CD4-positive, alpha-beta T cell treated with Interleukin-2 at 100 ng/mL for 4 hours (primary cell): ENCODE measurements around the gene DRAP1.
"Not testable (repeated sequence)": the region's sequence is repeated elsewhere in the genome, so short reads cannot be mapped to it uniquely, and the experiment has no call there.

Source experiments
- DNase-seq: peaks from one replicate; pipeline ENCODE4 v3.0.0-alpha.2; 2020; ENCODE audit warnings: low spot score

The DRAP1 gene

GRCh38 chr11:65931773-65932557 lies 12.7 kb downstream of the DRAP1 start:
- no peak for DNase-seq

- DNase-seq = no peak
Measured at GRCh38 chr11:65932558-65932919, 13.3 kb downstream of the DRAP1 start.

DNA sequence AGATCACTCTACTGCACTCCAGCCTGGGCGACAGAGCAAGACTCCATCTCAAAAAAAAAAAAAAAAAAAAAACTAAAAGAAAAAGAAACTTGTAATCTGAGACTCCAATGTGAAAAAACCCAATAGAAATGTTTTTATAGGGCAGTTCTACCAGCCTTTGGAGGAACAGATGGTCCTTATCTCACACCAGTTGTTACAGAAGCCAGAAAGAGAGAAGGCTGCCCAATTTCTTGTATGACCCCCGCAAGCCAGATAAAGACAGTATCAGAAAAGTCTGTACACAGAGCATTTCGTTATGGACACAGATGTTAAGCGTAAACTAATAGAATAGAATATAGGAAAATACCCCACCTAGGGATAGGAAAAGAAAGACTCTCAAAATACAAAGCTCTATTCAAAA lies 14.8 kb downstream of the DRAP1 start:
- DNase-seq = no peak

DNA sequence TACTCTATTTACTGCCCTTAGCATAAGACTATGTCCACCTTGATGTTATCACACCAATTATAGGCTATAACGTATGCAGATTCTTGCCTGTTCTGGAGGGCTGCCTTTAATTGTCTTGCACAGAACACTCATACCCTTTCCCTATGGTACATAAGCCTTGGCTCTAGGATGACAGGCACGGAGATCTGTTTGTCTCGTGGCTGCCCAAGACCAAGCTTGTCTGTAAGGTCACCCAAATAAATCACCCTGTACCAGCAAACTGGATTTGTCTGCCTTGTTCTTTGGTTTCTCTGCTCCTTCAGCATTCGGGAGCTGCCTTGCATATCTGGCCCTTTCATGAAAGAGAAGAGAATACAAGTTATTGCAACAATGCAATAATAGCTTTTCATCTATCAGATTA lies 18.5 kb downstream of the DRAP1 start:
- DNase-seq = no peak

GRCh38 chr11:65941720-65942310 lies 22.6 kb downstream of the DRAP1 start:
- no peak for DNase-seq

GRCh38 chr11:65942531-65942930 lies 23.3 kb downstream of the DRAP1 start:
- DNase-seq = no peak

DNA sequence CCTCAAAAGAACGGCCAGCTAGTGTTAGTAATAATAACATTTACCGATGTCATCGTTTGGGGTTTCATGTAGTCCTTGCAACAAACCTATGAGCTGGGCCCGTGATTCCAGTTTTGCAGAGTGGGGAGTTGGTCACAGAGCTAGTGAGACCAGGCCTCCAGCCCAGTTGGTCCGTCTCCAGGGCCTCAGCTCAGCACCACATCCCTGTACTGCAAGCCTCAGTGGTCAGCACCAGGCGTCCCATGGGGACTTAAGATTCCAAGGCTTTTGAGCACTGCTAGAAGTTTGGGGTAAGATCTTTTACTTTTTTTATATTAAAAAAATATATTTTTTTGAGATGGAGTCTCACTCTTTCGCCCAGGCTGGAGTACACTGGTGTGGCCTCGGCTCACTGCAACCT lies 25.0 kb downstream of the DRAP1 start:
- no peak for DNase-seq

- DNase-seq = no peak
Measured at GRCh38 chr11:65944767-65945166, 25.5 kb downstream of the DRAP1 start.

DNA sequence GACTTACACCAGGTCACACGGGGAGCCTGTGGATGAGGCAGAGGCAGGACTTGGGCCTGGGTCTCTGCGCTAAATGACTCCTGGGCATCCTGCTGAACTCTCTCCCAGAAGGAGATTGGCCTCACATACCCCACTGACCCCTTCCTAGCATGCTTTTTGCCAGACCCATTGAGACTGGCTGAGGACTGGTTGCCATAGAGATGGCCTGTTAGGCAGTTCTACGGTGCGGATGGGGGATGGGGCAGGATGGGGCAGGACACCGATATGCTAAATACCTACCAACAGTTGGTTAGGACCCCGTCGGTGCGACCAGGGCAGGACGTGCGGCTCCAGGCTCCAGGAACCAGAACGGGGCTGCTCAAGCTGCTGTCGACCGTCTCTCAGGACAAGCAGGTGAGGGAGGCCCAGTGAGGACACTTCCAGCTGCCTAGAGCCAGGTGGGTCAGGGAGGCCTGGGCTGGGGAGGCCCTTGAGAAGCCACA lies 26.2 kb downstream of the DRAP1 start, which contains the start of gene TSGA10IP:
Gene TSGA10IP (plus strand): TSS at position 51 of the 482 bp plus-strand sequence. CDS start 196 bp downstream, at position 247.
- no peak for DNase-seq

- DNase-seq = no peak
Measured at GRCh38 chr11:65945941-65946558, 26.8 kb downstream of the DRAP1 start.

- DNase-seq = no peak
Measured at GRCh38 chr11:65946655-65947054, 27.4 kb downstream of the DRAP1 start.

DNA sequence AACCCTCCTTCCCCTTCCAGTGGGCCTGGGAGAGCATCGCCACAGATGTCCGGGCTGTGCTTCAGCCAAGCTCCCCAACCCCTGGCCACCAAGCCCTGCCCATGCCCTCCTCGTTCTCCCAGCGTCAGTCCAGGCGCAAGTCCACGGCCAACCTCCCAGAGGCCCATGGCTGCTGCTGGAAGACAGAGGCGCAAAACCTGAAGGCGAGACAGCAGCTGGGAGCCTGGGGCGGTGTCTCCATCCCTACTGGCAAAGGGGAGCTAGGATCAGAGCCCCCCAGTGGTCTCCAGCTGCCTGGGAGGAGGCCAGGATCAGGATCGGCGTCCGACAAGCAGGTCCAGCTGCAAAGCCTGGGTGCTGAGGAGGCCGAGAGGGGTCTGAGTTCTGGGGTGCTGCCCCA lies 27.9 kb downstream of the DRAP1 start:
- no peak for DNase-seq

DNA sequence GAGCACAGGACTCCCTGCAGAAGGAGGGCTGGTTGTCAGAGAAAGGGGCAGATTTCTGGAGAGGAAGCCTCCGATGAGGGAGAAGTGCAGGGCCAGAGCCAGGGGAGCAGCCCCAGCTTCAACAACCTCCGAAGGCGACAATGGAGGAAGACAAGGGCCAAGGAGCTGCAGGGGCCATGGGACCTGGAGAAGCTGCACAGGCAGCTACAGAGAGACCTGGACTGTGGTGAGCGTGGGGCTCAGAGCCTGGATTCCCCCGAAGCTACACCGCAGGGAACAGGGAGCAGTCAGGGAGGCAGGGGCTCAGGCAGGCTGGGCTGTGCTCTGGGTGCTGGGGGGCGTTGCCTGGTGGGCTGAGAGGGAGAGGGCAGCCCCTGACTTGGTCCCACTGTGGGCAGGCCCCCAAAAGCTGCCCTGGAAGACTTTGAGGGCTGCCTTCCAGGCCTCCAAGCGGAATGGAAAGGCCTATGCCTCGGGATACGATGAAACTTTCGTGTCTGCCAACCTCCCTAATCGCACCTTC lies 28.4 kb downstream of the DRAP1 start:
- DNase-seq = no peak

GRCh38 chr11:65950711-65951110 lies 31.5 kb downstream of the DRAP1 start:
- not testable (repeated sequence) for DNase-seq

- DNase-seq = not testable (repeated sequence)
Measured at GRCh38 chr11:65951641-65952040, 32.4 kb downstream of the DRAP1 start.

DNA sequence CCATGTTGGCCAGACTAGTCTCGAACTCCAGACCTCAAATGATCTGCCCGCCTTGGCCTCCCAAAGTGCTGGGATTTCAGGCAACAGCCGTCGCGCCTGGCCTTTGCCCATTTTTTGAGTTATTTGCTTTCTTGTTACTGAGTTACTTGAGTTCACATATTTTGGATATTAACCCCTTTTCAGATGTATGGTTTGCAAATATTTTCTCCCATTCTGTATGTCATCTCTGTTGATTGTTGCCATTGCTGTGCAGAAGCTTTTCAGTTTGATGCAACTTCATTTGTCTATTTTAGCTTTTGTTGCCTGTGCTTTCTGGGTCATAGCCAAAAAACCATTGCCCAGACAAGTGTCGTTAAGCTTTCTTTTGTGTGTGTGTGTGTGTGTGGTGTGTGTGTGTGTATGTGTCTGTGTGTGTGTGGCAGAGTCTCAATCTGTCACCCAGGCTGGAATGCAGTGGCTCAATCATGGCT lies 32.9 kb downstream of the DRAP1 start:
- no peak for DNase-seq

- no peak for DNase-seq
Measured at GRCh38 chr11:65953471-65953870, 34.2 kb downstream of the DRAP1 start.

DNA sequence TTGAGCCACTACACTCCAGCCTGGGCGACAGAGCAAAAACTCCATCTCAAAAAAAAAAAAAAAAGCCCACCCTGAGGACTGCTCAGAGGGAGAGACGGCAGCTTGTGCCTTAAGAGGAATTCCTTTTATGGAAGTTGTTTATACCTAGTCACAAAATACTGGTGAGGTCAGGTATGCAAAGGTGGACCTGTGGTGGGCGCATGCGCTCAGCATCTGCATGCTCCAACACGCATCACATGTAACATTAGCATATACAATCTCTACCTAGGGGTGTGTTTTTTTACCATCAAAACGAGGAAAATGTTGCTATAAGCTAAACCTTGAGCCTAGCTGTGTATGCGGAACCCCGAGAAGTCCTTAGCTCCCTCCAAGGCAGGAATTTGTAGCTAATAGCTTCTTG lies 35.5 kb downstream of the DRAP1 start:
- no peak for DNase-seq

- DNase-seq = no peak
Measured at GRCh38 chr11:65958291-65958690, 39.1 kb downstream of the DRAP1 start.

GRCh38 chr11:65958774-65959420 lies 39.7 kb downstream of the DRAP1 start:
- DNase-seq = no peak

- no peak for DNase-seq
Measured at GRCh38 chr11:65960824-65961266, 41.6 kb downstream of the DRAP1 start.
